NCI-H187 (cell line): ENCODE results near the gene NRIP2.
"Not testable (repeated sequence)": the region's sequence is repeated elsewhere in the genome, so short reads cannot be mapped to it uniquely, and the experiment has no call there.

Experiments used
- DNase-seq, 2 experiments: peaks; one replicate each; lab custom pipeline; 2025; lab: John Stamatoyannopoulos, UW

The NRIP2 gene, protein sequence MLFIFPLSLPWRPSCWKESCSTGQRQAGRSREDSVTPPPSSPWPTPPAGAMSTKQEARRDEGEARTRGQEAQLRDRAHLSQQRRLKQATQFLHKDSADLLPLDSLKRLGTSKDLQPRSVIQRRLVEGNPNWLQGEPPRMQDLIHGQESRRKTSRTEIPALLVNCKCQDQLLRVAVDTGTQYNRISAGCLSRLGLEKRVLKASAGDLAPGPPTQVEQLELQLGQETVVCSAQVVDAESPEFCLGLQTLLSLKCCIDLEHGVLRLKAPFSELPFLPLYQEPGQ

DNA sequence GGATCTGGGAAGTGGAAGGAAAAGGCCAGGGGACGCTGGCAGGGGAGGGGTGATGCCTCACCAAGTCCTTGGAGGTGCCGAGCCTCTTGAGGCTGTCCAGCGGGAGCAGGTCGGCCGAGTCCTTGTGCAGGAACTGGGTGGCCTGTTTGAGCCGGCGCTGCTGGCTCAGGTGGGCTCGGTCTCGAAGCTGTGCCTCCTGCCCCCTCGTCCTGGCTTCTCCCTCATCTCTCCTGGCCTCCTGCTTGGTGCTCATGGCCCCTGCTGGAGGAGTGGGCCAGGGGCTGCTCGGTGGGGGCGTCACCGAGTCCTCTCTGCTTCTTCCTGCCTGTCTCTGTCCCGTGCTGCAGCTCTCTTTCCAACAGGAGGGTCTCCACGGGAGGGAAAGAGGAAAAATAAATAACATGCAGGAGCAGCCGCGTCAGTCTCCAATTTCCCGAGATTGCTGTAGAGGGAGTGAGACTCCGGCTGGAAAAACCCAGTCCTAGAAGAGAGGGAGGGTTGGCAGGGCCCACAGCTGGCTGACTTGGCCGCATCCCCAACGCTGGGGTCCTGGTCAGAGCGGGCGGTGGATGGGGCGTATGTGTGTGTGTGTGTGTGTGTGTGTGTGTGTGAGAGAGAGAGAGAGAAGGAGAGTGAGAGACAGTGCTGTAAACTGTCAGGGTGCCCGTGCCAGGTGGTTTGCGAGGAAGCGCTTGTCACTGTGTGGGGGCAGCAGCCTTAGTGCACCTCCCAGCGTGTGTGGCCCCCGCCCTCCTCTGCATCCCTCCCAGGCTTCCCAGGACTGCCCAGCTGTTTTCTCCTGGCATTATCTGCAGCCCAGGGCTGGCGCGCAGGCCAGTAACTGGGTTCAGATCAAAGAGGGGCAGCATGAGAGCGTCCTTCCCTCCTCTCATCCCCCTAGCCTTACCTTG, at the start of gene NRIP2:
Gene NRIP2 (minus strand): TSS at position 455 of the 911 bp plus-strand sequence. CDS start 52 bp downstream, at position 403.
- DNase-seq, result no peak

DNA sequence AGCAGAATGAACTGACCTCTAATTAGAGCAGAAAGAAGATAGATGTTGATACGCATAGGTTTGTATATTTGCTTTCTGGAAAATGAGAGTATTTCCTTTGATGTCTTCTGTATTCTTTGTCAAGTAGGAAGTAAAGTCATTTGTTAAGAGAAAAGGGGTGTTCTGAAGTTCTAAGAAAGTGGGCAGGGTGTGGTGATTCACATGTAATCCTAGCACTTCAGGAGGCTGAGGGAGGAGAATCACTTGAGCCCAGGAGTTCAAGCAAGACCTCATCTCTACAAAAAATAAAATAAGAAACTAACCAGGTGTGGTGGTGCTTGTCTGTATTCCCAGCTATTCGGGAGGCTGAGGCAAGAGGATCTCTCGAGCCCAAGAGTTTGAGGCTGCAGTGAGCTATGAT, 45.0 kb upstream of the NRIP2 start:
- DNase-seq, result no peak

DNA sequence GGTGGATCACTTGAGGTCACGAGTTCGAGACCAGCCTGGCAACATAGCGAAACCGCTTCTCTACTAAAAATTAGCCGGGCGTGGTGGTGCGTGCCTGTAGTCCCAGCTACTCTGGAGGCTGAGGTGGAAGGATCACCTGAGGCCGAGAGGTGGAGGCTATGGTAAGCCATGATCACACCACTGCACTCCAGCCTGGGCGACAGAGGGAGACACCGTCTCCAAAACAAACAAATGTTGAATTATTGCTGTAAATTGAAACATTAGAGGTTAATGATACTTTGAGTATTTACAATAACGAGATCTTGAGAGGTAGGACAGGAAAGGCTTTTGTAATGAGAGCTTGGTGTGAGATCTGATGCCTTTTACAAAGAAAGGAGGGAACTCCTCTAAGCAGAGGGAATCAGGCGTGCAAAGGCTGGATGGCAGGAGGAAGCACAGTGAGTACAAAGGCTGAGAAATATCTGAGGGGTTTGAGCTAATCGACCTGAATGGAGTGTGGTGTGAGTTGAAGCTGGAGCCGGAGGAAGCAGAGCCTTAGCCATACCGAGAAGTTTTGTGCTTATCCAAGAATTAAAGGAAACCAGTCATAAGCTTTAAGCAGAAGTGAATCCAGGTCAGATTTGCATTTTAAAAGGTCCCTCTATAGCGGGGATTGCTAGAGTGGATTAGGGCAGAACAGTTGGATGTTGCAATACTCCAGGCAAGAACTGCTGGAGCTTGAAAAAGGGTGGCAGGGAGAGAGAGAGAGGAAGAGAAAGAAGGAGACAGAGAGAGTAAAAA, 43.3 kb upstream of the NRIP2 start:
- peak in 1 of 2 experiments; percentile 19 for DNase-seq

DNA sequence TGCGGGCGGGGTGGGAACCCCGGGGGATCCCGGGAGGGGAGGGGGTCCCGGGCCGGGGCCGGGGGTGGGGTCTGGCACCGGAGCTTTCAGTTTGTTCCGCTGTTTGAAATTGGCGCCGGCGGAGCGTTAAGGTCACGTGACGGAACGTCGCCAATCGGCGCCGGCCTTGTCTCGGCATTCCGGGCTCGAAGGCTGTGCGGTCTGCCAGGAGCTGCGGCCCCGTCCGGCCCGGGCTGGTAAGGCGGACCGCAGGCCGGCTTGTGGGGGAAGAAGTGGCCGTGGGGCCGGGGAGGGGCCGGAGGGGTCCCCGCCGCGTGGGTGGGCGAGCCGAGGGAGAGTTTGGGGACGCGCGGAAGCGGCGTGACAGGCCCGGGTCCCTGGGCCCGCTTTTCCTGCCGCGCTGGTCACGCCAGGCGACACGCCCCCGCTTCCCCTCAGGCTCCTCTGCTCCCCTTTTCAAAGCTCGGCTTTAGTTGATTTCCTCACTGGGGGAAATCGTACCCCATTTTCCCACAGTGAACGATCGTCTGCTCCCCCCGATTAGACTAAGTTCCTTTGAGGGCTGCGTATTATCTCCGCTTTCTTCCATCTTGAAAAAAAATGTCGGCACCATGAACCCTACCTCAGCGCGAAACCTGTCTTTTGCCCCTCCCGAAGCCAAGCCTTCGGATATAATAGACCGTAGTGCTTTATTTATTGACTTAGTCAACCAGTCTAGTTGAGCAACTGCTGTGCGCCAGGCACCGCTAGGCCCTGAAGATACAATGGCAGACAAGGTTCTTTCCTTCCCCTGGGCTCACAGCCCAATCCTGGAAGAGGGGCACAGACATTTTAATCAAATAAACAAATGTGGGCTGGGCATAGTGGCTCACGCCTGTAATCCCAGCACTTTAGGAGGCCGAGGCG, 42.5 kb upstream of the NRIP2 start, which contains the start of the genes FOXM1 and RHNO1:
Gene FOXM1 (minus strand): TSS at position 128 of the 906 bp plus-strand sequence. CDS start 2,696 bp downstream, outside the sequence.
Gene RHNO1 (plus strand): TSS at position 177 of the 906 bp plus-strand sequence. CDS start 8,144 bp downstream, outside the sequence.
- peak; percentile 62 to 76 for DNase-seq

DNA sequence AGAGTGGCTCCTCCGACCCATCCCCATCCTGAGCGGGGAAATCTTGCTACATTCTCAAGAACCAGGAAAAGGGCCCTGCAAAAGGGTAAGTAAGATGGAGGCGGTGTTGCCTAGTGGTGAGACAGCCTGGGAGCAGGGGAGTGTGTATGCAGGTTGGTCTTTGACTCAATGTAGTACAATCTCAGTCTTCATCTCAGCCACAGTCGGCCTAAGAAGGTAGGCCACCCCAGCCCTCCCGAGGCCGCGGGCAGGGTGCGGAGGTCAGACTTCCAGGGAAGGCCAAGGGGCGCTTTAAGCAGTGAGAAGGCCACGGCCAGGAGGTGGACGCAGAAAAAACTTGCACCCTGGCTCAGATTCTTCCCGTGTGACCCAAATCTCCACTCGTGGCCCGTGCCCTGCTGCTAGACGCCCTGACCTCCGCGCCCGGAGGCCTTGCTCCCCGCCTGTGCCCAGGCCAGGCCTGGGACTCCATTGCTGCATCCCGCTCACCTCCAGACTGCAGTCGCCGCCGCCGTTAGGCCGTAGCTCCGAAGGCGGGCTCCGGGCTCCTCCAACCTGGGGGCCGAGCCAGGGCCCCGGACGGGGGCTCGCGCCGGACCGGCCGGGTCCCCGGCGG, 41.7 kb upstream of the NRIP2 start:
- peak in 1 of 2 experiments; percentile 16 for DNase-seq

DNA sequence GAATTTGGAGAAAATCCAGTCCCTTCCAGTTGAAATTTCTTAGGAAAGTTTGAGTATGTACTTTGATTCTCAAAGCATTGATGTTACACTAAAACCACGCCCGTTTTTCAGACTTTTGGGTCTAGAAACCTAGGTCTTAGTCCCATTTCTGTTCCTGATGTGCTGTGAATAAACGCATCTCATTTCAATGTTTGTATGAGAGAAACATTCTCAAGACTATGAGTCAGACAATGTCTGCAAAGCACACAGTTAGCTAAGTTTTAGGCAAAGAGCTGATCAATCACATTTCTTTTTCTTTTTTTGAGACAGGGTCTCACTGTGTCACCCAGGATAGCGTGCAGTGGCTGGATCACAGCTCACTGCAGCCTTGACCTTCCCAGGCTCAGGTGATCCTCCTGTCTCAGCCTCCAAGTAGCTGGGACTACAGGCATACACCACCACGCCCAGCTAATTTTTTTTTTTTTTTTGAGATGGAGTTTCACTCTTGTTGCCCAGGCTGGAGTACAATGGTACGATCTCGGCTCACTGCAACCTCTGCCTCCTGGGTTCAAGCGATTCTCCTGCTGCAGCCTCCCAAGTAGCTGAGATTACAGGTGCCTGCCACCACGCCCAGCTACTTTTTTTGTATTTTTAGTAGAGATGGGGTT, 34.3 kb upstream of the NRIP2 start:
- not testable (repeated sequence) for DNase-seq

DNA sequence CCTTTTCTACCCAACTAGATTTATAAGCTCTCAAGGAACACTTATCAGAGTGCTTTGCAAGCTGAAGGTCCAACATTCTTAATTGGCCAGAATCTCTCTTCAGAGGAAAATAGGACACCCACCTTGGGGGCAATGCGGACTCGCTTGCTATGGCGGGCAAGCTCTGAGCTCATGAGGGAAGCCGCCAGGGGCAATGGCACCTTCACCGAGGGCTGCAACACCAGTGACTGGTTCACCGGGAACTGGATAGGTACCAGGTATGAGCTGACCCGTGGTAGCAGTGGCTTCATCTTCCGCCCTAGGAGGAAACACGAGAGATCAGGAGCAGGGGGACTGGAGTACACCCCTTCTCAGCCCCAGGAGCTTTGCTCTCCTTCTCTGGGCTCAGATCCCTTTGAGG, 29.4 kb upstream of the NRIP2 start:
- no peak for DNase-seq

DNA sequence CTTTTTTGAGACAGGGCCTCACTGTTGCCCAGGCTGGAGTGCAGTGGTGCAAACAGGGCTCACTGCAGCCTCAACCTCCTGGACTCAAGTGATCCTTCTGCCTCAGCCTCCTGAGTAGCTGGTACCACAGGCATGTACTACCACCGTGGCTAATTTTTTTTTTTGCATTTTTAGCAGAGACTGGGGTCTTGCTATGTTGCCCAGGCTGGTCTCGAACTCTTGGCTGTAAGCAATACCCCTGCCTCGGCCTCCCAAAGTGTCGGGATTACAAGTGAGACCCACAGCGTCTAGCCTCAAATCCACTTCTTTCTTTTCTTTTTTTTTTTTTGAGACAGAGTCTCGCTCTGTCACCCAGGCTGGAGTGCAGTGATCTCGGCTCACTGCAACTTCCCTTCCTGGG, 28.6 kb upstream of the NRIP2 start:
- DNase-seq, result not testable (repeated sequence)

DNA sequence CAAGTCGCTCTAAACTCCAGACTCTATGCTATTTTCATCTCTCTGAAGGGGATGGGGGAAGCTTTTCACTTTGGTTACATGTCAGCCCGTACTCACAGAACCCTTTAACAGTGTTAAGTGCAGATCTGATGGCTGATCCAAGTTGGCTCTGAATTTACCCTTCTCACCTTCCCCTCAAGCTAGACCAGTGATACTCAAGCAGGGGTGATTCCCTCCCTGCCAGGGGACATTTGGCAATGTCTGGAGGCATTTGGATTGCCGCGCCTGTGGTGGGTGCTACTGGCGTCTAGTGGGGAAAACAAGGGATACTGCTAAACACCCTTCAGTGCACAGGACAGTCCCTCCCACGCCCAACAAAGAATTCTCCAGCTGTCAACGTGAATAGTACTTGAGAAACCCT, 28.0 kb upstream of the NRIP2 start:
- no peak for DNase-seq

DNA sequence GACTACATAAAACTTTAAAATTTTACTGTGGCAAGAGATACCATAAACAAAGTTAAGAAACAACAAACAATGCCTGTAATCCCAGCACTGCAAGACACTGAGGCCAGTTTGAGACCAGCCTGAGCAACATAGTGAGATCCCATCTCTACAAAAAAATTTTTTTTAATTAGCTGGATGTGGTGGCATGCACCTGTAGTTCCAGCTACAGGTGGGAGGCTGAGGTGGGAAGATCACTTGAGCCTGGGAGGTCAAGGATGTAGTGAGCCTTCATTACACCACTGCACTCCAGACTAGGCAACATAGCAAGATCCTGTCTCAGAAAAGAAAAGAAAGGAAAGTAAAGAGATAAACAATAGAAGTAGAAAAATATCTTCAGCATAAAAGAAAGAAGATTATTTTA, 25.3 kb upstream of the NRIP2 start:
- no peak for DNase-seq

DNA sequence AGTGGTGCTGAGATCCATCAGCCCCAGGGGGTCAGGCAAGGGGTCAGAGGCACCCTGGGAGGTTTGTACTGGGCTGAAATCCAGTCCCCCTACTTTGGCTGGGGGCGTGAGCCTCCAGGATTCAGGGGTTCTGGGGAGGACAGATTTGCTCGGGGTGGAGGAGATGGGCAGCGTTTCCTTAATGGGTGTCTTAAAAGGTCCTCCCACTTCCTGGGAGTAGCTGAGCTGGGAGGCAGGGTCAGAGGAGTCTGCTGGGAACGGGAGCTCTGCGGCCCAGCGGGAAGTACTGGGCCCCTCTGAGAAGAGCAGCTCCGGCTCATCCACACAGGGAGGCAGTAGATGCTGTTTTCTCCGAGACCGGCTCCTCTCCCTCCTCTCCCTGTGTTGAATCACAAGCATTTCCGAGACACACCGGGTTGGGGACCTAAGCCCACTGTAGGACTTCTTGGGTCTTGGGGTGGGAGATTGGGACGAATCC, 24.1 kb upstream of the NRIP2 start:
- DNase-seq, result no peak

DNA sequence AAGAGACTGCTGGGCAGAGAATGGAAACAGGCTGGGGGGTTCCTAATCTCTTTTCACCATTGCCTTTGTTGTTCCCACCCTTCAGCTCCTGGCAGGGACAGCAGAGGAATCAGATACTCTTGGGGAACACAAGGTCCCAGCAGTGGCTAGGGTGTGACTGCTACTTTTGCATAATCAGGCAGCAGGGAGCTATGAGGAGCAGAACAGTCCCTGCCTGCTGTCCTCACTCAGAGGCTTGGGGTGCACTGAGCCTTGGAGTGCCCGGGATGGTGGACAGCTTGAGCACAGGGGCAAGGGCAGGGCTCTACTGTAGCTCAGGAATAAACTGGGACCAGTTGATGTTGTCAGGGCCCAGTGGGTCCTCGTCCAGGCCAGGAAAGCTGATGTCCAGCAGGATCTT, 23.5 kb upstream of the NRIP2 start:
- DNase-seq, result no peak

DNA sequence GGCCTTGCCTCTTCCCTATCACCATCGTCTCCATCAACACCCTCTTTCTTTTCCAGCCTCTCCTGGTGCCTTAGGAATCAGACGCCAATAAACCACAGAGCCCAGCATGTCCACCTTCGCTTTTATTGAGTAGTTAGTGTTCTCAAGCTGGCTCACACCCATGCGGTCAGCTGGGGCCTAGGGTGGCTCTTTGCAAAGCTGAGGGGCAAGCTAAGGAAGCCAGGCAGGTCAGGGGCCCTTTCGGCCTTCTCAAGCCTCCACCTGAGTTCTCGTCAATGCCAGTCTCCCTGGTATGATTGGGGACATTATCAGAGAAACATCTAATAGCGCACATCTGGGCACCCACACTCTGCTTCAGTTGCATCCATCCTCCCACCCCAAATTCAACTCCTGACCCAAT, 22.7 kb upstream of the NRIP2 start:
- DNase-seq, result no peak

DNA sequence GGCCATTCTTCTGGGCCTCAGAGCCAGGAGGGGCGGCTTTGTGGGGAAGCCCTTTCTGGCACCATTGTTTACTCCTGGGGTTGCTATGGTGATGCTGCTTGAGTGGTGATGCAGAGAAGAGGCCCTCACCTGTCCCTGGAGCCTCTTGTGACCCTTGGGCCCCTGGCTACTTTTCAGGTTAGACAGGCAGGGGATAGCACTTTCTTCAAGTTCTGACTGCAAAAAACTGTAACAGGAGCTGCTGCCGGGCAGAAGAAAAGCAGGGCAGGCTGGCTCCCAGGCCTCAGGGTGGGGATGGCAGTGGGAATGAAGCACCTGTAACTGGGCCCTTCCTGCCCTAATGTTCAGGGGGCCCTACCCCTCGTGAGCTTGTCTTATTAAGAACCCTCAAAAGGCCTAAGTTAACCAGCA, 22.2 kb upstream of the NRIP2 start, which contains the start of gene TEX52:
Gene TEX52 (minus strand): TSS at position 19 of the 411 bp plus-strand sequence. CDS start 13 bp downstream, at position 6.
- DNase-seq, result no peak

DNA sequence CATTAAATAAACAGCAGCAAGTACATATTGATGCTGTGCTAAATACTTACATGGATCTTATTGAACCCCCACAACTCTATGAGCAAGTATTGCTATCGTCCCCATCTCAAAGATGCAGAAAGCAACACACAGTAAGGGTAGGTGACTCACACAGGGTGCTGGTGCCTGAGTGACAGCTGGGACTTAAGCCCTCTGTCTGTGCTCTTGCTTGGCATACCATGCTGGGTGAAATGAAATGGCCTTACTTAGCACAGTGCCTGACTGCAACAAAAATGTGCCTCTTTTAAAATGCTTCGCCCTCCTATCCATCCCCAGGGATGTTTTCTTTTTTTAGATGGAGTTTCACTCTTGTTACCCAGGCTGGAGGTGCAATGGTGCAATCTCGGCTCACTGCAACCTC, 21.2 kb upstream of the NRIP2 start:
- no peak for DNase-seq

DNA sequence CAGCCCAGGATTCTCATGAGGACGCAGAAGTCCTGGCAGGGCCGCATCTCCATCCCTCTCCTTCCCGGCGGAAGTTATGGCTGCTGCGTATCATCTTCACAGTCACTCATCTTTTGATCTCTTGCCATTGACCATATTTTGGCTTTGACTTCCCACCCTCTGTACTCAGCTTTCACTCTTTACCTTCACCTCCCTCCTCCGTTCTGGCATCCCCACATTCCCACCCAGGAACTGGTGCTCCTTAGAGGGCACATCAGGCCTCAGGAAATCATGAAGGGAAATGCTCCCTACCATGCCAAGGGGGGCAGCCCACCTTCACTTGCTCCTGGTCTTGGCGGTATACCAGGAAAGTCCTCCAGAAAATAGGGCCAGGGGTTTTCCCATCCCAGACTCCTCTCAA, 20.7 kb upstream of the NRIP2 start:
- DNase-seq, result no peak

DNA sequence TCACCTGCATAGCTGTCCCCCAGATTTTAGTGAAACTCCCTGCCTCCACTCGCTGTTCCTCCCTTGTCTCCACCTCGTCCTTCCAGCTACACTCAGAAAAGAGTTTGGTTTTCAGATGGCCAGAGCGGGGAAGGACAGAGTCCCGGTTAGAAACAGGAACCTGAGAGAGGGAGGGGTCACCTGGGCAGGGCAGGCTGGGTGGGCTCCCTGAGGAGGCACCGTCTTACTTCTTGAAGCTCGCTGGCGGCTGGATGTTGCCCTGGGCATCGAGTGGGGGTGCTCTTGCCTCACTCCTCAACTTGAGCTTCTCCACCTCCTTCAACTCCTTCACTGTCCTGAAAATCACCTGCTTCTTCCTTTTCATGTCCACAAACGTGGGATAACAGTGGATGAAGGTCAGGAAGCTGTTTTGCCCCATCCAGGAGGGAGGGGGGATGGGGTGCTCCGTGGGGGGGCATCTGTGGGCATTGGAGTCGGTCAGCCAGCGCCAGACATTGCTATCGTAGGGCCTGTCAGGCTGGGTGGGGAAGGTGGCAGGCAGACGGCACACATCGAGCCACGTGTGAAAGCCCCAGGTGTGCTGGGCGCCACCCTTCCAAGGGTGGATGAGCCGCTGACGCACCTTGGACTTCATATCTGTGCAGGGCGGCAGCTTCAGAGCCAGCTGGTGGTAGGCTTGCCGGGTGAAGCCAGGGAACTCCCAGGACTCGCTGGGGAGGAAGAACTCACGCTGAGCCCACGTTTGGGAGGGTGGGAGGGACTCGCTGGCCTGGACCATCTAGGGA, 20.0 kb upstream of the NRIP2 start:
- no peak for DNase-seq

DNA sequence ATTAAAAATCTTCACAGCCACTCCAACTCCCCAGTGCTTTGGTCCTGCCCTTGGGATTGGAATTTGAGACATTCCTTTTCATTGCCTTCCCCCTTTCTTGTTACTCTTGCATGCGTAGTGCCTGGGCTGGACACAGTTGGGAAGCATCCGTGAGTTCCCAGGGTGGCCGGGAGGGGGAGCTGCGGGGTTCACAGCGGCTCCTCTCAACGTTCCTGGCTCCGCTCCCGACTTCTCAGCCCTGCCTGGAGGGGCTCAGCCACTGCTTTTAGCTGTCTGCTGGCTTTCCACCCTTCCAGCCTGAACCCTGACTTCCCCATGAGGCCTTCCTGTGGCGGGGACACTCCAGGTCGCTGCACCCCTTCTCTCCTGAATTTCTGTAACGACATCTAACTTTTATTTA, 18.8 kb upstream of the NRIP2 start:
- peak in 1 of 2 experiments; percentile 17 for DNase-seq

DNA sequence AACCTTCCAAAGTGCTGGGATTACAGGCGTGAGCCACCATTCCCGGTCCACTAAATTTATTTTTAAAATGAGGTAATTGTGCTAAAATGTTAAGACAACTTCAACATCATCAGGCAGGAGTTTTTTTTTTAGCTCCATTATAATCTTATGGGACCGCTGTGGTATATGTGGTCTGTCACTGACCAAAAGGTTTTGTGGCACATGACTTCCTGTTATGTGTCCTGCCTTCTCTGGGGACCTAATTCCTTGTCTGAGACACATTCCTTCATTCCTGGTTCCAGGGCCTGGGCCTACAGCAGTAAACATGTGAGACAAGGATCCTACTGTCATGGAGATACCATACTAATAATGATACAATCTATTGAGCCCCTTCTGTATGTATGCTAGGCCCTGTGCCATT, 17.1 kb upstream of the NRIP2 start:
- DNase-seq, result no peak
